HEK293 (cell line): Measurements from ENCODE around the gene BRF1.

Experiments used
- GLI4 ChIP-seq: fragments of 450-650 bp; formaldehyde crosslinking; IDR thresholded peaks from 2 replicates; pipeline ENCODE4 v1.5.1; 2016; ENCODE audit warnings: missing biosample characterization, missing genetic modification characterization
- HOXC10 ChIP-seq: sonication (generic); formaldehyde crosslinking; IDR thresholded peaks from 2 replicates; pipeline ENCODE4 v1.8.1; 2023; ENCODE audit warnings: mild to moderate bottlenecking, missing genetic modification reagents
- INSM2 ChIP-seq: fragments of 450-650 bp; formaldehyde crosslinking; IDR thresholded peaks from 2 replicates; pipeline ENCODE4 v1.5.1; 2016; ENCODE audit warnings: missing biosample characterization, missing genetic modification characterization
- KLF8 ChIP-seq: fragments of 450-650 bp; formaldehyde crosslinking; IDR thresholded peaks from 2 replicates; pipeline ENCODE4 v1.5.1; 2016; ENCODE audit warnings: missing biosample characterization, missing genetic modification characterization
- MZF1 ChIP-seq: fragments of 450-650 bp; formaldehyde crosslinking; IDR thresholded peaks from 2 replicates; pipeline ENCODE4 v1.5.1; 2017; ENCODE audit warnings: missing biosample characterization, missing genetic modification characterization, borderline replicate concordance
- PRDM6 ChIP-seq: fragments of 450-650 bp; formaldehyde crosslinking; IDR thresholded peaks from 2 replicates; pipeline ENCODE4 v1.5.1; 2017; ENCODE audit warnings: missing biosample characterization, missing genetic modification characterization
- REPIN1 ChIP-seq: fragments of 450-650 bp; formaldehyde crosslinking; IDR thresholded peaks from 2 replicates; pipeline ENCODE4 v1.5.1; 2017; ENCODE audit warnings: missing biosample characterization, missing genetic modification characterization, low read depth
- SCRT1 ChIP-seq: fragments of 450-650 bp; formaldehyde crosslinking; IDR thresholded peaks from 2 replicates; pipeline ENCODE4 v1.5.1; 2016; ENCODE audit warnings: missing biosample characterization, missing genetic modification characterization, borderline replicate concordance
- SETDB1 ChIP-seq: IDR thresholded peaks from one replicate; pipeline ENCODE4 v1.6.1; 2017; ENCODE audit warnings: mild to moderate bottlenecking, low read length, moderate library complexity, mixed read lengths; ENCODE audit not compliant: insufficient read length
- TRIM28 ChIP-seq: IDR thresholded peaks from 2 replicates; pipeline ENCODE4 v1.6.1; 2011; ENCODE audit warnings: low read length, control low read depth, borderline replicate concordance
- YY2 ChIP-seq: fragments of 450-650 bp; formaldehyde crosslinking; IDR thresholded peaks from 2 replicates; pipeline ENCODE4 v1.5.1; 2016; ENCODE audit warnings: missing biosample characterization, missing genetic modification characterization
- ZBTB11 ChIP-seq: fragments of 450-650 bp; formaldehyde crosslinking; conservative IDR thresholded peaks from 2 replicates; pipeline ENCODE4 v1.5.1; 2016; ENCODE audit warnings: low read depth, missing biosample characterization, missing genetic modification characterization
- ZBTB26 ChIP-seq: fragments of 450-650 bp; formaldehyde crosslinking; optimal IDR thresholded peaks from 2 replicates; pipeline ENCODE3; 2016; ENCODE audit warnings: missing biosample characterization, mild to moderate bottlenecking, missing genetic modification characterization
- ZNF2 ChIP-seq: fragments of 450-650 bp; formaldehyde crosslinking; IDR thresholded peaks from 2 replicates; pipeline ENCODE4 v1.5.1; 2016; ENCODE audit warnings: missing biosample characterization, missing genetic modification characterization
- ZNF223 ChIP-seq: fragments of 450-650 bp; formaldehyde crosslinking; IDR thresholded peaks from 2 replicates; pipeline ENCODE4 v1.5.1; 2016; ENCODE audit warnings: missing biosample characterization, missing genetic modification characterization
- ZNF274 ChIP-seq, 2 experiments: fragments of 200-500 bp in 1 of 2; fragments of 450-650 bp in 1 of 2; sonication (Bioruptor generic) in 1 of 2; formaldehyde crosslinking in 1 of 2; IDR thresholded peaks; 2 replicates each; pipeline versions ENCODE4 v1.5.1 to v1.6.1; 2014 to 2016; ENCODE audit warnings: borderline replicate concordance in 1 of 2, inconsistent platforms in 1 of 2, low read length in 1 of 2, missing biosample characterization in 1 of 2, missing genetic modification characterization in 1 of 2
- ZNF280D ChIP-seq: fragments of 450-650 bp; formaldehyde crosslinking; IDR thresholded peaks from 2 replicates; pipeline ENCODE4 v1.5.1; 2016; ENCODE audit warnings: missing biosample characterization, missing genetic modification characterization
- ZNF324 ChIP-seq: fragments of 450-650 bp; formaldehyde crosslinking; IDR thresholded peaks from 2 replicates; pipeline ENCODE4 v1.5.1; 2016; ENCODE audit warnings: missing biosample characterization, missing genetic modification characterization
- ZNF510 ChIP-seq: fragments of 450-650 bp; formaldehyde crosslinking; IDR thresholded peaks from 2 replicates; pipeline ENCODE4 v1.5.1; 2018; ENCODE audit warnings: mild to moderate bottlenecking, missing genetic modification characterization, missing biosample characterization; ENCODE audit not compliant: insufficient replicate concordance
- ZNF555 ChIP-seq: fragments of 450-650 bp; formaldehyde crosslinking; conservative IDR thresholded peaks from 2 replicates; pipeline ENCODE4 v1.5.1; 2017; ENCODE audit warnings: missing biosample characterization, mild to moderate bottlenecking, missing genetic modification characterization, inconsistent platforms
- ZNF639 ChIP-seq: fragments of 450-650 bp; formaldehyde crosslinking; IDR thresholded peaks from 2 replicates; pipeline ENCODE4 v1.5.1; 2016; ENCODE audit warnings: missing biosample characterization, missing genetic modification characterization
- ZNF645 ChIP-seq: fragments of 450-650 bp; formaldehyde crosslinking; IDR thresholded peaks from 2 replicates; pipeline ENCODE4; 2016; ENCODE audit warnings: missing biosample characterization, missing genetic modification characterization
- ZNF76 ChIP-seq: fragments of 450-650 bp; formaldehyde crosslinking; IDR thresholded peaks from 2 replicates; pipeline ENCODE4; 2016; ENCODE audit warnings: low read depth, missing biosample characterization, missing genetic modification characterization, borderline replicate concordance

BRF1 gene

GRCh38 chr14:105299654-105300541 is 903 bp downstream of the BRF1 start (continued):
- TF ChIP-seq REPIN1 (tag by site-specific recombination): no peak
- no peak for TF ChIP-seq ZNF223
- no peak for TF ChIP-seq ZNF324 (tag by site-specific recombination)
- TF ChIP-seq ZNF555 (tag by site-specific recombination): no peak
- no peak for TF ChIP-seq ZNF274 (IDR thresholded peaks at IDR 0.05; ENCODE audit: low read length)
- TF ChIP-seq ZNF274 (tag by site-specific recombination; IDR thresholded peaks at IDR 0.05; ENCODE audit: borderline replicate concordance): no peak
- no peak for TF ChIP-seq INSM2
- no peak for TF ChIP-seq GLI4 (tag by site-specific recombination)
- peak; percentile 64; the same call in 1 of the 2 replicates for TF ChIP-seq TRIM28
- TF ChIP-seq SETDB1: peak; percentile 32
- no peak for TF ChIP-seq ZBTB11 (tag by site-specific recombination)
- no peak for TF ChIP-seq ZNF510
- TF ChIP-seq MZF1 (tag by site-specific recombination): no peak
- peak; percentile 15; the same call in 1 of the 2 replicates for TF ChIP-seq KLF8 (tag by site-specific recombination)
- no peak for TF ChIP-seq ZNF2 (tag by site-specific recombination)
- TF ChIP-seq SCRT1: peak; percentile 84
- peak; percentile 87 for TF ChIP-seq ZBTB26 (tag by site-specific recombination)
- no peak for TF ChIP-seq ZNF645
- TF ChIP-seq ZNF280D (tag by site-specific recombination): peak; percentile 89; the same call in 1 of the 2 replicates
- TF ChIP-seq ZNF639 (tag by site-specific recombination): no peak
- TF ChIP-seq ZNF76 (tag by site-specific recombination): 0 out of 2 replicates have a peak, but pooled peaks have one; percentile 13
- 0 out of 2 replicates have a peak, but pooled peaks have one; percentile 37 for TF ChIP-seq HOXC10
- peak; percentile 20; the same call in 1 of the 2 replicates for TF ChIP-seq YY2 (tag by site-specific recombination)
- TF ChIP-seq PRDM6 (tag by site-specific recombination): no peak
- TF ChIP-seq, all 188 proteins: peak for 22
